ENCODE data around the gene FNIP2. TPM values are rescaled to one million over a fixed set of nuclear protein-coding genes. Genes with fewer than 3 reads are reported as not detected.

FNIP2 gene
- total and polyA plus RNA-seq, 12 donors = 8.5 to 89.7 (median 47.0) TPM

- DNase-seq (no peak), ATAC-seq (no peak)
- Histone ChIP-seq H3K27me3 (no peaks in the 10 kb centered on the region), H3K27ac (no peak overlapping the region), H3K9me3 (peaks cover 0 to 8% (median 0%) of the 10 kb centered on the region in 11 donors), H3K36me3 (no peaks in the 10 kb centered on the region), H3K4me1 (peaks cover 0 to 10% (median 0%) of the 10 kb centered on the region in 9 donors), H3K4me3 (no peak overlapping the region)
- 80 to 94% methylated on average over 2 of the region's 2 CpGs for WGBS, 2 donors
- intact Hi-C loops (cut with DNase I) = loop anchor here in 1 of 10 donors (10.0 kb wide), 1 partner anchor 62 kb away; no protein-coding TSS in a partner anchor
- no peak for TF ChIP-seq CTCF (IDR thresholded peaks at IDR 0.05)
These were observed 164.4 kb downstream of the FNIP2 start for GRCh38 chr4:158933236-158933635.

- Histone ChIP-seq H3K27ac (no peak overlapping the region), H3K9me3 (no peaks in the 10 kb centered on the region), H3K27me3 (no peaks in the 10 kb centered on the region), H3K4me1 (peaks cover 0 to 10% (median 0%) of the 10 kb centered on the region in 9 donors), H3K36me3 (no peaks in the 10 kb centered on the region), H3K4me3 (no peak overlapping the region)
- no peak for ATAC-seq
- intact Hi-C loops (cut with DNase I) = loop anchor here in 1 of 10 donors (10.0 kb wide), 1 partner anchor 60 kb away; no protein-coding TSS in a partner anchor
- no peak for TF ChIP-seq CTCF (IDR thresholded peaks at IDR 0.05)
- no peak for DNase-seq
- WGBS, 2 donors = 90 to 94% methylated on average over 6 of the region's 6 CpGs
These were observed 166.3 kb downstream of the FNIP2 start for GRCh38 chr4:158934996-158935669.

- no peak for TF ChIP-seq CTCF (IDR thresholded peaks at IDR 0.05)
- DNase-seq (no peak), ATAC-seq (peak in 1 of 8 donors; percentile 35)
- Histone ChIP-seq H3K36me3 (no peaks in the 10 kb centered on the region), H3K27me3 (no peaks in the 10 kb centered on the region), H3K4me3 (no peak overlapping the region), H3K4me1 (peaks cover 0 to 10% (median 0%) of the 10 kb centered on the region in 9 donors), H3K9me3 (no peaks in the 10 kb centered on the region), H3K27ac (peak overlapping the region in 5 of 10 donors; percentile 20 to 50 (median 39))
- intact Hi-C loops (cut with DNase I) = loop anchor here in 1 of 10 donors (10.0 kb wide), 1 partner anchor 59 kb away; no protein-coding TSS in a partner anchor
- WGBS, 2 donors = 69 to 75% methylated on average over 6 of the region's 6 CpGs
These were observed 167.4 kb downstream of the FNIP2 start for GRCh38 chr4:158936238-158936637.

- H3K4me1 ChIP-seq = peaks cover 0 to 10% (median 0%) of the 10 kb centered on the region in 9 donors
- WGBS, 2 donors = 86 to 87% methylated on average over 4 of the region's 4 CpGs
- H3K27me3 ChIP-seq = no peaks in the 10 kb centered on the region
- no peaks in the 10 kb centered on the region for H3K9me3 ChIP-seq
- no peak for DNase-seq
- no peak overlapping the region for H3K27ac ChIP-seq
- TF ChIP-seq CTCF (IDR thresholded peaks at IDR 0.05) = no peak
- H3K36me3 ChIP-seq = no peaks in the 10 kb centered on the region
- no peak for ATAC-seq
- H3K4me3 ChIP-seq = no peak overlapping the region
- intact Hi-C loops (cut with DNase I) = loop anchor here in 1 of 10 donors (10.0 kb wide), 1 partner anchor 56 kb away; no protein-coding TSS in a partner anchor
These were observed 169.6 kb downstream of the FNIP2 start for GRCh38 chr4:158938220-158939044.

Measured in heart right ventricle (tissue), 16 donors.